ENCODE measurements around the gene PDPN.

PDPN gene

GRCh38 chr1:13585612-13585991 lies 2.0 kb downstream of the PDPN start:
- intact Hi-C loops (cut with DNase I; ENCODE audit: low total_unique reads): no loop called here
- H3K4me3 ChIP-seq: no peak overlapping the region
- DNase-seq: peak in 1 of 2 donors; percentile 25

GRCh38 chr1:13586001-13586400 lies 2.4 kb downstream of the PDPN start:
- intact Hi-C loops (cut with DNase I; ENCODE audit: low total_unique reads): no loop called here
- no peak for TF ChIP-seq CTCF (IDR thresholded peaks at IDR 0.05)
- Histone ChIP-seq H3K4me3 (no peak overlapping the region), H3K27me3 (peaks cover 0 to 52% of the 10 kb centered on the region in 2 donors), H3K36me3 (no peaks in the 10 kb centered on the region), H3K9me3 (no peaks in the 10 kb centered on the region), H3K27ac (no peak overlapping the region), H3K4me1 (peaks cover 0 to 6% (median 3%) of the 10 kb centered on the region in 4 donors)
- DNase-seq: peak in 1 of 2 donors; percentile 26

More at GRCh38 chr1:13585612-13585991, 2.0 kb downstream of the PDPN start:
- Histone ChIP-seq H3K27me3 (peaks cover 0 to 56% of the 10 kb centered on the region in 2 donors), H3K4me1 (peaks cover 0 to 6% (median 3%) of the 10 kb centered on the region in 4 donors), H3K27ac (no peak overlapping the region), H3K9me3 (no peaks in the 10 kb centered on the region), H3K36me3 (no peaks in the 10 kb centered on the region)
- no peak for TF ChIP-seq CTCF (IDR thresholded peaks at IDR 0.05)

- H3K4me1 ChIP-seq: peaks cover 0 to 6% (median 3%) of the 10 kb centered on the region in 4 donors
- intact Hi-C loops (cut with DNase I; ENCODE audit: low total_unique reads): no loop called here
- no peak for TF ChIP-seq CTCF (IDR thresholded peaks at IDR 0.05)
- H3K27ac ChIP-seq: no peak overlapping the region
- DNase-seq: peak in 1 of 2 donors; percentile 54
- H3K36me3 ChIP-seq: no peaks in the 10 kb centered on the region
- peaks cover 0 to 40% of the 10 kb centered on the region in 2 donors for H3K27me3 ChIP-seq
- no peak overlapping the region for H3K4me3 ChIP-seq
- no peaks in the 10 kb centered on the region for H3K9me3 ChIP-seq
Measured at GRCh38 chr1:13587256-13588030, 3.8 kb downstream of the PDPN start.

GRCh38 chr1:13588946-13589796 lies 5.5 kb downstream of the PDPN start:
- no peaks in the 10 kb centered on the region for H3K9me3 ChIP-seq
- H3K27ac ChIP-seq: no peak overlapping the region
- H3K27me3 ChIP-seq: peaks cover 0 to 28% of the 10 kb centered on the region in 2 donors

GRCh38 chr1:13590486-13590885 lies 6.9 kb downstream of the PDPN start:
- peak in 1 of 2 donors; percentile 52 for DNase-seq
- H3K27ac ChIP-seq: no peak overlapping the region
- TF ChIP-seq CTCF (IDR thresholded peaks at IDR 0.05): no peak
- H3K36me3 ChIP-seq: no peaks in the 10 kb centered on the region
- peaks cover 0 to 17% of the 10 kb centered on the region in 2 donors for H3K27me3 ChIP-seq
- no peaks in the 10 kb centered on the region for H3K4me1 ChIP-seq
- no peak overlapping the region for H3K4me3 ChIP-seq
- intact Hi-C loops (cut with DNase I; ENCODE audit: low total_unique reads): no loop called here
- no peaks in the 10 kb centered on the region for H3K9me3 ChIP-seq

More at GRCh38 chr1:13588946-13589796, 5.5 kb downstream of the PDPN start:
- no peak overlapping the region for H3K4me3 ChIP-seq
- H3K36me3 ChIP-seq: no peaks in the 10 kb centered on the region
- no peak for TF ChIP-seq CTCF (IDR thresholded peaks at IDR 0.05)
- no peak for DNase-seq
- H3K4me1 ChIP-seq: no peaks in the 10 kb centered on the region
- intact Hi-C loops (cut with DNase I; ENCODE audit: low total_unique reads): no loop called here

All from tibial artery (tissue), 4 donors.